T47D (cell line): Measurements from ENCODE around the gene COMMD1.
"Not testable (repeated sequence)": the region's sequence is repeated elsewhere in the genome, so short reads cannot be mapped to it uniquely, and the experiment has no call there.

Experiments
- DNase-seq, 2 experiments: peaks; one replicate each; pipeline versions ENCODE4 v3.0.0 to v3.0.0-alpha.2; 2011 to 2012; ENCODE audit warnings: low read depth in 1 of 2, low spot score in 1 of 2
- JUND ChIP-seq: IDR thresholded peaks from 2 replicates; pipeline ENCODE4 v1.6.1; 2012; ENCODE audit warnings: low read depth
- in situ Hi-C: cut with HindIII; loops from 2 replicates; pipeline ENCODE4 v1.10.0; 2016; ENCODE audit warnings: low sequenced_read_pairs, low pct_unique_long_range_greater_than_20kb

Gene COMMD1

GRCh38 chr2:62099050-62099449 is 193.6 kb downstream of the COMMD1 start:
- DNase-seq: no peak
- TF ChIP-seq JUND: no peak
- in situ Hi-C loops: no loop called here

GRCh38 chr2:62099523-62100175 is 194.2 kb downstream of the COMMD1 start:
- no peak for TF ChIP-seq JUND
- in situ Hi-C loops: no loop called here
- DNase-seq: no peak

GRCh38 chr2:62101886-62102285 is 196.4 kb downstream of the COMMD1 start:
- no peak for TF ChIP-seq JUND
- in situ Hi-C loops: no loop called here
- no peak for DNase-seq

GRCh38 chr2:62102402-62102920 is 197.0 kb downstream of the COMMD1 start:
- in situ Hi-C loops: no loop called here
- DNase-seq: no peak
- TF ChIP-seq JUND: no peak

GRCh38 chr2:62109554-62109953 is 204.1 kb downstream of the COMMD1 start:
- DNase-seq: no peak
- in situ Hi-C loops: no loop called here
- TF ChIP-seq JUND: no peak

GRCh38 chr2:62110415-62111025 is 205.0 kb downstream of the COMMD1 start:
- DNase-seq: no peak
- in situ Hi-C loops: no loop called here
- no peak for TF ChIP-seq JUND

- no peak for TF ChIP-seq JUND
- no peak for DNase-seq
Observed at GRCh38 chr2:62112179-62112578, 206.7 kb downstream of the COMMD1 start.

GRCh38 chr2:62114564-62114963 is 209.1 kb downstream of the COMMD1 start:
- peak in 1 of 2 experiments; percentile 1 for DNase-seq
- no peak for TF ChIP-seq JUND
- in situ Hi-C loops: no loop called here

More at GRCh38 chr2:62112179-62112578, 206.7 kb downstream of the COMMD1 start:
- in situ Hi-C loops: no loop called here

- in situ Hi-C loops: no loop called here
- no peak for DNase-seq
- no peak for TF ChIP-seq JUND
Observed at GRCh38 chr2:62116983-62117382, 211.5 kb downstream of the COMMD1 start.

GRCh38 chr2:62118160-62118559 is 212.7 kb downstream of the COMMD1 start:
- no peak for DNase-seq
- in situ Hi-C loops: no loop called here

GRCh38 chr2:62119311-62119974 is 214.0 kb downstream of the COMMD1 start:
- no peak for DNase-seq
- in situ Hi-C loops: no loop called here
- TF ChIP-seq JUND: no peak

More at GRCh38 chr2:62118160-62118559, 212.7 kb downstream of the COMMD1 start:
- no peak for TF ChIP-seq JUND

GRCh38 chr2:62126239-62126638 is 220.8 kb downstream of the COMMD1 start:
- in situ Hi-C loops, DNase-seq: not testable (repeated sequence)

GRCh38 chr2:62133320-62133823 is 227.9 kb downstream of the COMMD1 start:
- TF ChIP-seq JUND: no peak
- in situ Hi-C loops: no loop called here
- no peak for DNase-seq
